ENCODE measurements around the gene DEFB113.

Gene DEFB113

GRCh38 chr6:49969605-49970004 is at the start of gene DEFB113:
TSS of gene DEFB113 (minus strand) at chr6:49969625. CDS start at chr6:49969625, 0 bp downstream.
- in situ Hi-C loops (cut with HindIII; ENCODE audit: low sequenced_read_pairs): no loop called here
- no peak within 1 kb of the TSS for H3K4me3 ChIP-seq (ENCODE audit: low read depth, low read length)
- no peak for TF ChIP-seq CTCF (IDR thresholded peaks at IDR 0.05; ENCODE audit: low read depth, low read length)

GRCh38 chr6:50007819-50008218 is 38.4 kb upstream of the DEFB113 start:
- in situ Hi-C loops (cut with HindIII; ENCODE audit: low sequenced_read_pairs): no loop called here
- DNase-seq (ENCODE audit: low read depth, low spot score): peak; percentile 38
- no peak overlapping the region for H3K4me3 ChIP-seq (ENCODE audit: low read depth, low read length)
- no peak for TF ChIP-seq CTCF (IDR thresholded peaks at IDR 0.05; ENCODE audit: low read depth, low read length)

More at GRCh38 chr6:49969605-49970004, at the start of gene DEFB113:
- no peak for DNase-seq (ENCODE audit: low read depth, low spot score)

DNA sequence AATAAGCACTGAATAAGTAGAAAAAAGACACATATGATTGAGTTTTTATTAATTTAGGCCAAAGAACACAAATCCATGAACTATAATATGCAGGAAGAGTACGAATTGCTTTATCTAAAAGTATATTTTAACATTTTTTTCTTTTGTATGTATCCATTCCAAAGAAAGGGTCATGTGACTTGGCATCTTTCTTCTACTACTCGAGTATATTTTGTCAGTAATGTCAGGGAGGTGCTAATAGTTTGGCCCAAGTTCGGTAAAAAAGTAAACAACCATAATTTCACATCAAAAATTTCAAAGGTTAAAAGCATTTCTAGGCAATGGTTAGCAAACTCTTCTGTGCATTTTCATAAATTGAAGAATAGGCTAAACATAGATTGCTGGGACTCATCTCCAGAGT is 33.7 kb upstream of the DEFB113 start:
- no peak for TF ChIP-seq CTCF (IDR thresholded peaks at IDR 0.05; ENCODE audit: low read depth, low read length)
- DNase-seq (ENCODE audit: low read depth, low spot score): no peak
- H3K4me3 ChIP-seq (ENCODE audit: low read depth, low read length): no peak overlapping the region
- in situ Hi-C loops (cut with HindIII; ENCODE audit: low sequenced_read_pairs): no loop called here

DNA sequence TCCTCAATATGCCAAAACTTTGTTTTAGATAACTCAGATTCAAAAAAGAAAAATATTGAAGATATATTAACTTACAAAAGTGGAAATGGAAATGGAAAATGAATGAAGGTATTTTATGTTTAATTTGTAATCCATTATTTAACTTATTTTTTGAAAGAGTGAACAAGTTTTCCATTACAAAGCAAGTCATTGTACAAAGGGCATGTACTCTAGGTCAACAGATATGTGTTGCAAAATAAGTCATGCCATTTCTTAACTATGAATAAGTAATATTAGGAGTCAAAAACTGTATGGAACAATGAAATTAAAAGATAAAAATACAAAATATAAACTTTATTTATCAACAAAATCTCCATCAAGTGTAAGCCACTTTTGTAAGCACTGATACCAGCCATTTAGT is 25.9 kb upstream of the DEFB113 start:
- no peak overlapping the region for H3K4me3 ChIP-seq (ENCODE audit: low read depth, low read length)
- no peak for DNase-seq (ENCODE audit: low read depth, low spot score)
- no peak for TF ChIP-seq CTCF (IDR thresholded peaks at IDR 0.05; ENCODE audit: low read depth, low read length)
- in situ Hi-C loops (cut with HindIII; ENCODE audit: low sequenced_read_pairs): no loop called here

- TF ChIP-seq CTCF (IDR thresholded peaks at IDR 0.05; ENCODE audit: low read depth, low read length): no peak
- DNase-seq (ENCODE audit: low read depth, low spot score): no peak
- H3K4me3 ChIP-seq (ENCODE audit: low read depth, low read length): no peak overlapping the region
- in situ Hi-C loops (cut with HindIII; ENCODE audit: low sequenced_read_pairs): no loop called here
Observed at GRCh38 chr6:49988900-49989299, 19.5 kb upstream of the DEFB113 start.

DNA sequence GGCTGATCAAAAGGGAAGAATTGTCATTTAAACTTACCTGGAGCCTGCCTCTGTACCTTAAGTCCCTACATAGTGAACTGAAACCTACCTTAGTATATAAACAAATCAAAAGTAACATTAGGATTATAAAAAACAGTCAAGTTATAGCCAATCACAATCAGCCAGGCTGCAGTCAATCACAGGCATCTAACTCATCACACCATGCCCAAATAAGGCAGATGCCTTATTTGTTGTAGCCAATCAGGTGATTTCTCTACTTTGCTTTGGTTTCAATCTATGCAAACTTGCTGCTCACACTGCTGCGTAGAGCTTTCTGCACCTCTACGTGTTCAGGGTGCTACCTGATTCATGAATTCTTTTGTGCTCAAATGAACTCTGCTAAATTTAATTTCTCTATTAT is 18.3 kb upstream of the DEFB113 start:
- no peak for DNase-seq (ENCODE audit: low read depth, low spot score)
- no peak for TF ChIP-seq CTCF (IDR thresholded peaks at IDR 0.05; ENCODE audit: low read depth, low read length)
- H3K4me3 ChIP-seq (ENCODE audit: low read depth, low read length): no peak overlapping the region
- in situ Hi-C loops (cut with HindIII; ENCODE audit: low sequenced_read_pairs): no loop called here

GRCh38 chr6:49986551-49986950 is 17.1 kb upstream of the DEFB113 start:
- TF ChIP-seq CTCF (IDR thresholded peaks at IDR 0.05; ENCODE audit: low read depth, low read length): no peak
- DNase-seq (ENCODE audit: low read depth, low spot score): no peak
- in situ Hi-C loops (cut with HindIII; ENCODE audit: low sequenced_read_pairs): no loop called here
- H3K4me3 ChIP-seq (ENCODE audit: low read depth, low read length): no peak overlapping the region
